ENCODE results near the gene IL15.

The IL15 gene

DNA sequence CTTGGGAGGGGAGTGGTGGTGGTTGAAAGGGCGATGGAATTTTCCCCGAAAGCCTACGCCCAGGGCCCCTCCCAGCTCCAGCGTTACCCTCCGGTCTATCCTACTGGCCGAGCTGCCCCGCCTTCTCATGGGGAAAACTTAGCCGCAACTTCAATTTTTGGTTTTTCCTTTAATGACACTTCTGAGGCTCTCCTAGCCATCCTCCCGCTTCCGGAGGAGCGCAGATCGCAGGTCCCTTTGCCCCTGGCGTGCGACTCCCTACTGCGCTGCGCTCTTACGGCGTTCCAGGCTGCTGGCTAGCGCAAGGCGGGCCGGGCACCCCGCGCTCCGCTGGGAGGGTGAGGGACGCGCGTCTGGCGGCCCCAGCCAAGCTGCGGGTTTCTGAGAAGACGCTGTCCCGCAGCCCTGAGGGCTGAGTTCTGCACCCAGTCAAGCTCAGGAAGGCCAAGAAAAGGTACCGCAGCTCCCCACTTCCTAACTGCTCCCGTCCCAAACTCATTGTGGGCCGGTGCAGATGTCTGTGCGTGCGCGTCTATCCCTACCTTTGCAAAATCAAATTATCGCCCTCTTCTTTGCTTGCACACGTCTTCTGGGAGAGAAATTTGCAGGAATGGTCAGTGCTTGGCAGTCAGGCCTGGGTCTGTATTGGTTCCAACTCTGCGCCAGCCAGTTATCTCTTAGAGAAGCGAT lies 533 bp downstream of the IL15 start:
- H3K27me3 Mint-ChIP-seq = no peaks in the 10 kb centered on the region
- H3K36me3 Mint-ChIP-seq = no peaks in the 10 kb centered on the region
- peak; percentile 33 for DNase-seq
- peaks cover 9 to 20% of the 10 kb centered on the region in 2 donors for H3K4me1 Mint-ChIP-seq
- H3K27ac Mint-ChIP-seq = peak overlapping the region; percentile 95
- no peaks in the 10 kb centered on the region for H3K9me3 Mint-ChIP-seq
- ATAC-seq (replicated peaks) = peak; percentile 70 to 78
- H3K4me3 Mint-ChIP-seq = peak overlapping the region; percentile 90 to 91

GRCh38 chr4:141637565-141637964 lies 1.2 kb downstream of the IL15 start:
- peaks cover 12 to 20% of the 10 kb centered on the region in 2 donors for H3K4me1 Mint-ChIP-seq
- no peak for ATAC-seq (replicated peaks)
- no peaks in the 10 kb centered on the region for H3K27me3 Mint-ChIP-seq
- no peaks in the 10 kb centered on the region for H3K9me3 Mint-ChIP-seq
- no peaks in the 10 kb centered on the region for H3K36me3 Mint-ChIP-seq
- H3K4me3 Mint-ChIP-seq = peak overlapping the region; percentile 90 to 91
- DNase-seq = no peak
- H3K27ac Mint-ChIP-seq = peak overlapping the region; percentile 95

DNA sequence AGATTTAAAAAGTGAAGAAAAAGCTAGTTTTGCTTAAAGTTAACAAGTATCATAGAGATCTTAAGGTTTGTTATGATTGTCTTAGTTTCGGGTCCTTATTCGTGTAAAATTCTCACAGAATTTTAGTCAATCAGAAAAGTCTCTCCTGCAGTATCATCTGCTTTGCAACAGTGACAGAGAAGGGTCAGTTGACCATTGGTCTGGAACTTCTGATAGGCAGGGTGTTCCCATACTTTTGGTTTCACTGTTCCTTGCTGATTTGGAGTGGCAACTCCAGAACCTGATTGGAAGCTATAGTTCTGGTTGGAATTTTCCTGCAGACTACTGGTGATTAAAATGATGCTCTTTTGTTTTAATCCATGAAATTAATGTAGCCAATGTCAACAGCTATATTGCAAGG lies 1.8 kb downstream of the IL15 start:
- ATAC-seq (replicated peaks) (no peak), DNase-seq (no peak)
- H3K4me3 Mint-ChIP-seq = no peak overlapping the region
- H3K36me3 Mint-ChIP-seq = no peaks in the 10 kb centered on the region
- H3K4me1 Mint-ChIP-seq = peaks cover 16 to 23% of the 10 kb centered on the region in 2 donors
- no peaks in the 10 kb centered on the region for H3K9me3 Mint-ChIP-seq
- H3K27ac Mint-ChIP-seq = no peak overlapping the region
- no peaks in the 10 kb centered on the region for H3K27me3 Mint-ChIP-seq

- Mint-ChIP-seq H3K9me3 (no peaks in the 10 kb centered on the region), H3K4me1 (peaks cover 24 to 29% of the 10 kb centered on the region in 2 donors), H3K4me3 (no peak overlapping the region), H3K27me3 (no peaks in the 10 kb centered on the region), H3K36me3 (no peaks in the 10 kb centered on the region), H3K27ac (no peak overlapping the region)
- no peak for ATAC-seq (replicated peaks)
- no peak for DNase-seq
Observed at GRCh38 chr4:141640696-141641095, 4.3 kb downstream of the IL15 start.

- H3K36me3 Mint-ChIP-seq = no peaks in the 10 kb centered on the region
- DNase-seq (no peak), ATAC-seq (replicated peaks) (no peak)
- no peak overlapping the region for H3K4me3 Mint-ChIP-seq
- no peaks in the 10 kb centered on the region for H3K9me3 Mint-ChIP-seq
- peaks cover 30 to 31% of the 10 kb centered on the region in 2 donors for H3K4me1 Mint-ChIP-seq
- no peaks in the 10 kb centered on the region for H3K27me3 Mint-ChIP-seq
- no peak overlapping the region for H3K27ac Mint-ChIP-seq
Observed at GRCh38 chr4:141642063-141642462, 5.7 kb downstream of the IL15 start.

- Mint-ChIP-seq H3K4me1 (peaks cover 33 to 34% of the 10 kb centered on the region in 2 donors), H3K27ac (no peak overlapping the region), H3K4me3 (no peak overlapping the region), H3K9me3 (no peaks in the 10 kb centered on the region), H3K36me3 (no peaks in the 10 kb centered on the region), H3K27me3 (no peaks in the 10 kb centered on the region)
- no peak for ATAC-seq (replicated peaks)
- DNase-seq = no peak
Observed at GRCh38 chr4:141642711-141643110, 6.3 kb downstream of the IL15 start.

DNA sequence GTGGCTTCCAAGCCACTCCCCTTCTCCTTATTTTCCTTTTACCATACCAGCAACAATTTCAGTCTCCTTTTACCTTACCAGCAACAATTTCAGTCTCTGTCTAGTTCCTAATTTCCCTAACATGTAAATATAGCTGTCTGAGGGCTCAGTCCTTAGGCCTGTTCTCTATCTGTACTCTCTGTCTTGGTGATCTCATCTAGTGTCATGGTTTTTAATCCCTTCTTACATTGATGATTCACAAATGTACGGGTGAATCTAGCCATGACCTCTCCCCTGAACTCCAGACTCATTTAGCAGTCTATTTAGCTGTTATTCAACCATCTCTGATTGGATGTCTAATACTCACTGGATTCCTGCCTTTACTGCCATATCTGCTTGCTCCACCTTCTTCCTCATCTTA lies 7.2 kb downstream of the IL15 start:
- Mint-ChIP-seq H3K4me3 (no peak overlapping the region), H3K9me3 (no peaks in the 10 kb centered on the region), H3K4me1 (peaks cover 37 to 38% of the 10 kb centered on the region in 2 donors), H3K36me3 (no peaks in the 10 kb centered on the region), H3K27me3 (no peaks in the 10 kb centered on the region), H3K27ac (no peak overlapping the region)
- DNase-seq (no peak), ATAC-seq (replicated peaks) (peak; percentile 60 to 82)

GRCh38 chr4:141645611-141646340 lies 9.4 kb downstream of the IL15 start:
- Mint-ChIP-seq H3K4me3 (no peak overlapping the region), H3K27ac (no peak overlapping the region), H3K36me3 (no peaks in the 10 kb centered on the region), H3K4me1 (peaks cover 33 to 35% of the 10 kb centered on the region in 2 donors), H3K9me3 (no peaks in the 10 kb centered on the region), H3K27me3 (no peaks in the 10 kb centered on the region)
- DNase-seq (no peak), ATAC-seq (replicated peaks) (peak in 1 of 2 donors; percentile 28)

- Mint-ChIP-seq H3K27ac (no peak overlapping the region), H3K9me3 (no peaks in the 10 kb centered on the region), H3K36me3 (no peaks in the 10 kb centered on the region), H3K27me3 (no peaks in the 10 kb centered on the region), H3K4me3 (no peak overlapping the region), H3K4me1 (peaks cover 31 to 34% of the 10 kb centered on the region in 2 donors)
- ATAC-seq (replicated peaks) (no peak), DNase-seq (no peak)
Observed at GRCh38 chr4:141646969-141647368, 10.6 kb downstream of the IL15 start.

GRCh38 chr4:141647966-141648365 lies 11.6 kb downstream of the IL15 start:
- no peak overlapping the region for H3K27ac Mint-ChIP-seq
- DNase-seq (no peak), ATAC-seq (replicated peaks) (no peak)
- H3K9me3 Mint-ChIP-seq = no peaks in the 10 kb centered on the region
- H3K27me3 Mint-ChIP-seq = no peaks in the 10 kb centered on the region
- no peak overlapping the region for H3K4me3 Mint-ChIP-seq
- H3K4me1 Mint-ChIP-seq = peaks cover 29 to 31% of the 10 kb centered on the region in 2 donors
- H3K36me3 Mint-ChIP-seq = no peaks in the 10 kb centered on the region

- H3K4me1 Mint-ChIP-seq = peaks cover 13 to 22% of the 10 kb centered on the region in 2 donors
- H3K27me3 Mint-ChIP-seq = no peaks in the 10 kb centered on the region
- ATAC-seq (replicated peaks) (no peak), DNase-seq (no peak)
- H3K9me3 Mint-ChIP-seq = no peaks in the 10 kb centered on the region
- H3K27ac Mint-ChIP-seq = no peak overlapping the region
- no peaks in the 10 kb centered on the region for H3K36me3 Mint-ChIP-seq
- no peak overlapping the region for H3K4me3 Mint-ChIP-seq
Observed at GRCh38 chr4:141652161-141652778, 15.9 kb downstream of the IL15 start.

GRCh38 chr4:141654098-141654497 lies 17.7 kb downstream of the IL15 start:
- H3K27me3 Mint-ChIP-seq = no peaks in the 10 kb centered on the region
- no peaks in the 10 kb centered on the region for H3K9me3 Mint-ChIP-seq
- H3K27ac Mint-ChIP-seq = no peak overlapping the region
- no peaks in the 10 kb centered on the region for H3K36me3 Mint-ChIP-seq
- no peak overlapping the region for H3K4me3 Mint-ChIP-seq
- no peak for DNase-seq
- H3K4me1 Mint-ChIP-seq = peaks cover 7 to 8% of the 10 kb centered on the region in 2 donors
- no peak for ATAC-seq (replicated peaks)

DNA sequence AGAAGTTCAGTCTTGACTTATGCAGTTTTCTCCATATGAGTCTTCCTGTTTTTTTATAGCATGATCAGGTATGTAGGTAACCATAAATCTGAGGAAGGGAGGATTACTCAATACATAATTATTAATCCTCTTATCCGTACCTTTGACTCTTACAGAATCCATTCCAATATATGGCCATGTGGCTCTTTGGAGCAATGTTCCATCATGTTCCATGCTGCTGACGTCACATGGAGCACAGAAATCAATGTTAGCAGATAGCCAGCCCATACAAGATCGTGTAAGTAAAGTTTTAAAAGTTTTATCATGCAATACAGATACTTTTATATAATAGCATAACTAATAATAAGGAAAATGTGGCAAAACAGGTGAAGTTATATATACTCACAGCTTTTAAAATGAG lies 19.6 kb downstream of the IL15 start:
- Mint-ChIP-seq H3K4me3 (no peak overlapping the region), H3K27me3 (no peaks in the 10 kb centered on the region), H3K4me1 (peaks cover 13 to 15% of the 10 kb centered on the region in 2 donors), H3K36me3 (no peaks in the 10 kb centered on the region), H3K9me3 (no peaks in the 10 kb centered on the region), H3K27ac (no peak overlapping the region)
- ATAC-seq (replicated peaks) = no peak
- no peak for DNase-seq

DNA sequence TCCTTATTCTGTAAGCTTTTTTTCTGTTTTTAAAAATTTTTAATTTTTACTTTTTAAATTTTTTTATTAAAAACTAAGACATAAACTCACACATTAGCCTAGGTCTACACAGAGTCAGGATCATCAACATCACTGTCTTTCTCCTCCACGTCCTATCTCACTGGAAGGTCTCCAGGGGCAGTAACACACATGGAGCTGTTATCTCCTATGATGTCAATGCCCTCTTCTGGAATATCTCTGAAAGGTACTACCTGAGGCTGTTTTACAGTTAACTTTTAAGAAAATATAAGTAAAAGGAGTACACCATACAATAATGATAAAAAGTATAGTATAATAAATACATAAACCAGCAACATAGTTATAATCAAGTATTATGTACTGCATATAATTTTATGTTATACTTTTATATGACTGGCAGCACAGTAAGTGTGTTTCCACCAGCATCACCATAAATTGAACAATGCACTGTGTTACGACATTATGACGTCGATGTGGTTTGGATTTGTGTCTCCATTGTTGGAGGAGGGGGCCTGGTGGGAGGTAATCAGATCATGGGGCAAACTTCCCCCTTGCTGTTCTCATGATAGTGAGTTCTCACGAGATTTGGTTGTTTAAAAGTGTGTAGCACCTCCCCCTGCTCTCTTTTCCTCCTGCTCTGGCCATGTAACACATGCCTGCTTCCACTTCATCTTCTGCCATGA lies 21.3 kb downstream of the IL15 start:
- Mint-ChIP-seq H3K9me3 (no peaks in the 10 kb centered on the region), H3K4me1 (peaks cover 13 to 15% of the 10 kb centered on the region in 2 donors), H3K36me3 (no peaks in the 10 kb centered on the region), H3K27me3 (no peaks in the 10 kb centered on the region), H3K4me3 (no peak overlapping the region), H3K27ac (no peak overlapping the region)
- DNase-seq (no peak), ATAC-seq (replicated peaks) (no peak)

Data from stimulated activated naive B cell treated with anti-CD40 and anti-IgM and Interleukin-4, amounts not matched to agents 10 μg/mL and 1 μg/mL and 100 μg/mL, for 72 hours (primary cell).